HL-60 (cell line): Measurements from ENCODE around the gene STON2.

Experiments used
- POLR2AphosphoS5 ChIP-seq: IDR thresholded peaks from 2 replicates; pipeline ENCODE4 v1.6.1; 2012; ENCODE audit warnings: low read depth
- SPI1 ChIP-seq: IDR thresholded peaks from 2 replicates; pipeline ENCODE4 v1.6.1; 2012; ENCODE audit warnings: low read depth, mild to moderate bottlenecking, borderline replicate concordance
- TF ChIP-seq, protein P1 (sequence below): IDR thresholded peaks from one replicate; pipeline ENCODE4 v1.5.1; 2011; ENCODE audit warnings: low read length, control low read depth, inconsistent platforms; ENCODE audit not compliant: insufficient read depth

DNA sequence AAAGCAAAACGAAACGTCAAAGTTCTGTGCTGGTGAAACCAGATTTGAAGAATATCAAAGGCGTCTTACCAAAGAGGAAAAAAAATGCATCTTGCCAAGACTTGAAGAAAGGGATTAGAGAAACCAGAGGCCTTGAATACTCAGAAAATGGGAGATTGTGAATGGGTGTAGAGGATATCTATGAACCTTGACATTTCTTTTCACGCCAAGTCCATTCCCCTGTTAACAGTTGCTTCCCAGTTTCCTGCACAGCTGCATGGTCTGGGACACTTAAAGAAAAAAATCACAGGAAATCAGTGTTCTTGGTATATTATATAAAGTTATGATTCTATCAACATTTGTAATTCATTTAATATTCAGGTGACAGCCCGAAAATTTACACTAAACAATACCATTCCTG, 178.0 kb downstream of the STON2 start:
- TF ChIP-seq, protein P1, sequence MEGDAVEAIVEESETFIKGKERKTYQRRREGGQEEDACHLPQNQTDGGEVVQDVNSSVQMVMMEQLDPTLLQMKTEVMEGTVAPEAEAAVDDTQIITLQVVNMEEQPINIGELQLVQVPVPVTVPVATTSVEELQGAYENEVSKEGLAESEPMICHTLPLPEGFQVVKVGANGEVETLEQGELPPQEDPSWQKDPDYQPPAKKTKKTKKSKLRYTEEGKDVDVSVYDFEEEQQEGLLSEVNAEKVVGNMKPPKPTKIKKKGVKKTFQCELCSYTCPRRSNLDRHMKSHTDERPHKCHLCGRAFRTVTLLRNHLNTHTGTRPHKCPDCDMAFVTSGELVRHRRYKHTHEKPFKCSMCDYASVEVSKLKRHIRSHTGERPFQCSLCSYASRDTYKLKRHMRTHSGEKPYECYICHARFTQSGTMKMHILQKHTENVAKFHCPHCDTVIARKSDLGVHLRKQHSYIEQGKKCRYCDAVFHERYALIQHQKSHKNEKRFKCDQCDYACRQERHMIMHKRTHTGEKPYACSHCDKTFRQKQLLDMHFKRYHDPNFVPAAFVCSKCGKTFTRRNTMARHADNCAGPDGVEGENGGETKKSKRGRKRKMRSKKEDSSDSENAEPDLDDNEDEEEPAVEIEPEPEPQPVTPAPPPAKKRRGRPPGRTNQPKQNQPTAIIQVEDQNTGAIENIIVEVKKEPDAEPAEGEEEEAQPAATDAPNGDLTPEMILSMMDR = no peak
- TF ChIP-seq POLR2AphosphoS5 = no peak
- no peak for TF ChIP-seq SPI1
